Measurements from ENCODE around the gene UGT1A7.

GRCh38 chr2:233681521-233682099 is at the start of gene UGT1A7:
- TF ChIP-seq CTCF (IDR thresholded peaks at IDR 0.05; ENCODE audit: low read length) (no peak), EZH2 (IDR thresholded peaks at IDR 0.05; ENCODE audit: borderline replicate concordance, low read length) (no peak)
